ENCODE measurements around the gene STRN4.

STRN4 gene

DNA sequence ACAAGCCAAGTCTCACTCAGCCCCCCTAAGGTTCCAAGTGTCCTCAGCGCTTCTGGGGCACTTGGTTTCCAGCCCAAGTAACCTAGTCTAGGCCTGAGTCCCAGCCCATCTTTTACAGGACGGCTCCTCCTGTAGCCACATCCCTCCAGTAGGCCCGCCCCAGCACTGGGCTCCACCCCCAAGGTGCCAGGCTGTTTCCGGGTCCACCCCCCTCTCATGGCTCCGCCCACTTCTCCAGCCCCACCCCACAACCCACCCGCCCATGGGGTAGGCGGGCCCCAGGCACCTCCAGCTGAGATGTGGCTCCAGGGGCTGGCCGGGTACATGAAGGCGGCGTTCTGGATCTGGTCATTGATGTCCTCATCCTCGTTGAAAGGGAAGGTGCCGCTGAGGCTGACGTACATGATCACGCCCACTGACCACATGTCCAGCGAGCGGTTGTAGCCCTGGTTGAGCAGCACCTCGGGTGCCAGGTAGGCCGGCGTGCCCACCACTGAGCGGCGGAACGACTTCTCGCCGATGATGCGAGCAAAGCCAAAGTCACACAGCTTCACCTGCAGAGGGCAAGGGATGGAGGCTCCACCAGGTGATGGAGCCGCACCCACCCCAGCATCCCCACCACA lies 68.0 kb downstream of the STRN4 start:
- DNase-seq (ENCODE audit: low read depth in 1 of 2, low spot score in 1 of 2): peak in 1 of 2 experiments; percentile 65
- TF ChIP-seq JUND (IDR thresholded peaks at IDR 0.05; ENCODE audit: low read depth): no peak
- in situ Hi-C loops (cut with HindIII; ENCODE audit: low pct_unique_long_range_greater_than_20kb, low sequenced_read_pairs): no loop called here

DNA sequence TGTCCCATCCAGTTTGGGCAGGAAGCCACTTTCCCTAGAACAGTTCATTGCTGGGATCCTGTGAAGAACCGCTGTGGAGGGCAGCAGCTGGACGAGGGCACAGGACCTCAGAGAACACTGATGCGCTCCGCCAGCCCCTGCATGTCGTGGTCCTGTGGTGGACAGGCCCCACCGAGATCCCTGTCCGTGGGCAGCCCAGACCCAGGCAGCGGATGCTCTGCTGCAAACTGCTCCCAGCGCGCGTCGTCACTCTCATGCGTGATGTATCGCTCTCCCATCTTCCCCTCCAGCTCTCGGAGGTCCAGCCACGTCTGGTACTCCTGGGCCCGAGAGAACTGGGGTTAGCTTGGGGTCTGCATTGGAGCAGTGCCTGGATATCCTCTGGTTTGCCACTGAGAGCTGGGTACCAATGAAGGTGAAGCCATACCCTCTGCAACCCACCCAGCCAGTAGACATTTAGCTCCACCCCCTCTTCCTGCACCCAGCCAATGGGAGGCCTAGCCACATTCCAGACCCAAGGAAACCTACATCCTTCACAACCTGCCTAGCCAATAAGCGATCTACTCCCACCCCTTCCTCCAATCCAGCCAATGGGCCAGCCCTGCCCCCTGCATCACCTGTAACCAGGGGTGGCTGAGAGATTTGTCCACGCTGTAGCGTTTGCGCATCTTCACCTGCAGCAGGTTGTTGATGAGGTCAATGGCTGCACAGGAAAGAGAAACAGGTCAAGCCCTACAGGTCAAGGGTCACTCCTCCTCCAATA lies 71.7 kb downstream of the STRN4 start:
- DNase-seq (ENCODE audit: low read depth in 1 of 2, low spot score in 1 of 2): peak; percentile 71 to 85
- no peak for TF ChIP-seq JUND (IDR thresholded peaks at IDR 0.05; ENCODE audit: low read depth)
- in situ Hi-C loops (cut with HindIII; ENCODE audit: low pct_unique_long_range_greater_than_20kb, low sequenced_read_pairs): no loop called here

DNA sequence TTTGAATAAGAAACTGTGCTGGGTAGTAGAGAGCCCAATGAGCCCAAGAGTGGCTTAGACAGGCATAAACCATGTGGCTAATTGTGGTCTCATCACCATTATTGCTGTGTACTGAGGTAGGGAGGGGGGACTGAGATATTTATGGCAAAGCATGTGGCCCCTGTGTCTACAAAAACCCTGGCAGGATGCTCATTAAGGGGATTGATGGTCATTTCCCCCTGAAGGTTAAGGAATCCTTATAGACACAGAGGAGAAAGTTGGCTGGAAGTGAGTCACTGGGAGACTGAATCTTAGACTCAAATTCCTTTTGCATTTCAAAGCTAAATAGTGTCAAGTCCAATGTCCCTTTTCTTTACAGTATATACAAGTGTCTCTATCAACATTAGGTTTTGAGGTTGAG lies 75.4 kb downstream of the STRN4 start:
- no peak for DNase-seq (ENCODE audit: low read depth in 1 of 2, low spot score in 1 of 2)
- in situ Hi-C loops (cut with HindIII; ENCODE audit: low pct_unique_long_range_greater_than_20kb, low sequenced_read_pairs): no loop called here
- no peak for TF ChIP-seq JUND (IDR thresholded peaks at IDR 0.05; ENCODE audit: low read depth)

Data from T47D (cell line).